ENCODE data around the gene LCTL. TPM values are rescaled to one million over a fixed set of nuclear protein-coding genes. Genes with fewer than 3 reads are reported as not detected.

Gene LCTL
- polyA plus RNA-seq (2012; ENCODE audit: missing spikeins): 0.32 TPM

GRCh38 chr15:66565741-66566144, at the start of gene LCTL:
Gene LCTL (minus strand): TSS chr15:66565998. CDS start chr15:66565365, 633 bp downstream.
- no peak for DNase-seq (ENCODE audit: insufficient read length)
- TF ChIP-seq POLR2AphosphoS5 (IDR thresholded peaks at IDR 0.05; ENCODE audit: low read depth, low read length): no peak
- no peak for FAIRE-seq

GRCh38 chr15:66614951-66615760, 49.4 kb upstream of the LCTL start:
- no peak for DNase-seq (ENCODE audit: insufficient read length)
- TF ChIP-seq POLR2A (IDR thresholded peaks at IDR 0.05; ENCODE audit: low read depth, low read length) (no peak), TAF1 (IDR thresholded peaks at IDR 0.05; ENCODE audit: borderline replicate concordance, low read depth, low read length) (no peak), POLR2AphosphoS5 (IDR thresholded peaks at IDR 0.05; ENCODE audit: low read depth, low read length) (no peak)
- FAIRE-seq: no peak

GRCh38 chr15:66614456-66614855, 48.7 kb upstream of the LCTL start:
- FAIRE-seq: no peak
- no peak for TF ChIP-seq POLR2A (IDR thresholded peaks at IDR 0.05; ENCODE audit: low read depth, low read length)
- DNase-seq (ENCODE audit: insufficient read length): no peak

GRCh38 chr15:66613743-66614142, 47.9 kb upstream of the LCTL start:
- no peak for TF ChIP-seq POLR2A (IDR thresholded peaks at IDR 0.05; ENCODE audit: low read depth, low read length)
- FAIRE-seq (no peak), DNase-seq (ENCODE audit: insufficient read length) (no peak)

GRCh38 chr15:66611257-66612053, 45.7 kb upstream of the LCTL start:
- TF ChIP-seq POLR2AphosphoS5 (IDR thresholded peaks at IDR 0.05; ENCODE audit: low read depth, low read length): no peak
- TF ChIP-seq TAF1 (IDR thresholded peaks at IDR 0.05; ENCODE audit: borderline replicate concordance, low read depth, low read length): no peak
- TF ChIP-seq POLR2A (IDR thresholded peaks at IDR 0.05; ENCODE audit: low read depth, low read length): no peak
- FAIRE-seq (no peak), DNase-seq (ENCODE audit: insufficient read length) (no peak)

GRCh38 chr15:66609876-66610275, 44.1 kb upstream of the LCTL start:
- TF ChIP-seq POLR2A (IDR thresholded peaks at IDR 0.05; ENCODE audit: low read depth, low read length): no peak
- TF ChIP-seq TAF1 (IDR thresholded peaks at IDR 0.05; ENCODE audit: borderline replicate concordance, low read depth, low read length): no peak
- TF ChIP-seq POLR2AphosphoS5 (IDR thresholded peaks at IDR 0.05; ENCODE audit: low read depth, low read length): no peak
- DNase-seq (ENCODE audit: insufficient read length): no peak
- FAIRE-seq: no peak

- TF ChIP-seq TAF1 (IDR thresholded peaks at IDR 0.05; ENCODE audit: borderline replicate concordance, low read depth, low read length) (no peak), POLR2A (IDR thresholded peaks at IDR 0.05; ENCODE audit: low read depth, low read length) (no peak), POLR2AphosphoS5 (IDR thresholded peaks at IDR 0.05; ENCODE audit: low read depth, low read length) (no peak)
- FAIRE-seq (no peak), DNase-seq (ENCODE audit: insufficient read length) (no peak)
Observed at GRCh38 chr15:66608881-66609280, 43.1 kb upstream of the LCTL start.

- DNase-seq (ENCODE audit: insufficient read length) (no peak), FAIRE-seq (no peak)
- TF ChIP-seq TAF1 (IDR thresholded peaks at IDR 0.05; ENCODE audit: borderline replicate concordance, low read depth, low read length): no peak
Observed at GRCh38 chr15:66608159-66608558, 42.4 kb upstream of the LCTL start.

GRCh38 chr15:66603301-66604179, 37.7 kb upstream of the LCTL start:
- DNase-seq (ENCODE audit: insufficient read length) (peak; percentile 53), FAIRE-seq (no peak)
- TF ChIP-seq POLR2AphosphoS5 (IDR thresholded peaks at IDR 0.05; ENCODE audit: low read depth, low read length) (no peak), TAF1 (IDR thresholded peaks at IDR 0.05; ENCODE audit: borderline replicate concordance, low read depth, low read length) (no peak), POLR2A (IDR thresholded peaks at IDR 0.05; ENCODE audit: low read depth, low read length) (no peak)

- FAIRE-seq (no peak), DNase-seq (ENCODE audit: insufficient read length) (no peak)
- TF ChIP-seq POLR2A (IDR thresholded peaks at IDR 0.05; ENCODE audit: low read depth, low read length): no peak
- no peak for TF ChIP-seq POLR2AphosphoS5 (IDR thresholded peaks at IDR 0.05; ENCODE audit: low read depth, low read length)
- TF ChIP-seq TAF1 (IDR thresholded peaks at IDR 0.05; ENCODE audit: borderline replicate concordance, low read depth, low read length): no peak
Observed at GRCh38 chr15:66601521-66601920, 35.7 kb upstream of the LCTL start.

- DNase-seq (ENCODE audit: insufficient read length) (no peak), FAIRE-seq (no peak)
- TF ChIP-seq POLR2AphosphoS5 (IDR thresholded peaks at IDR 0.05; ENCODE audit: low read depth, low read length): no peak
- TF ChIP-seq POLR2A (IDR thresholded peaks at IDR 0.05; ENCODE audit: low read depth, low read length): no peak
- no peak for TF ChIP-seq TAF1 (IDR thresholded peaks at IDR 0.05; ENCODE audit: borderline replicate concordance, low read depth, low read length)
Observed at GRCh38 chr15:66600240-66600627, 34.4 kb upstream of the LCTL start.
